Large intestine (tissue), 3 donors: Measurements from ENCODE around the gene ANKMY1. TPM values are rescaled to one million over a fixed set of nuclear protein-coding genes. Genes with fewer than 3 reads are reported as not detected.
A peak's percentile ranks its signal among the peaks of the same experiment; 100 is the strongest.

Source experiments
- DNase-seq, 2 donors: peaks; one replicate each; pipeline versions ENCODE4 v3.0.0 to v3.0.0-alpha.2; 2013
- H3K27ac ChIP-seq: one replicate; pipeline ENCODE4 v1.5.1; 2013; ENCODE audit warnings: low read length
- H3K27me3 ChIP-seq: 2 replicates; pipeline ENCODE4 v1.6.1; 2013; ENCODE audit warnings: low read length; ENCODE audit not compliant: control insufficient read depth, insufficient read depth
- H3K36me3 ChIP-seq: 2 replicates; pipeline ENCODE4 v1.6.1; 2013; ENCODE audit warnings: low read length; ENCODE audit not compliant: control insufficient read depth, insufficient read depth
- H3K4me1 ChIP-seq: one replicate; pipeline ENCODE4 v1.6.1; 2013; ENCODE audit warnings: low read length; ENCODE audit not compliant: control insufficient read depth, insufficient read depth
- H3K4me3 ChIP-seq: one replicate; pipeline ENCODE4 v1.5.1; 2013; ENCODE audit warnings: low read length
- H3K9me3 ChIP-seq: one replicate; pipeline ENCODE4 v1.6.1; 2013; ENCODE audit warnings: mild to moderate bottlenecking, low read depth, low read length, moderate library complexity; ENCODE audit not compliant: control insufficient read depth
- WGBS: methylation state at CpG from one replicate; pipeline ENCODE4 v1.1.5; 2013; ENCODE audit warnings: low lambda C conversion rate; ENCODE audit not compliant: insufficient coverage; 5-methylcytosine and 5-hydroxymethylcytosine counted together
- polyA plus RNA-seq: library from polyadenylated mRNA; unstranded; fragments of 120-200 nt; gene quantifications from one replicate; pipeline ENCODE4 v1.2.1, GENCODE V29; 2013

ANKMY1 gene
- polyA plus RNA-seq, 1 donor: 14.0 TPM

- DNase-seq: peak; percentile 92 to 93
- Histone ChIP-seq H3K4me1 (peaks cover 33% of the 10 kb centered on the region), H3K9me3 (peaks cover 3% of the 10 kb centered on the region), H3K27ac (peak overlapping the region; percentile 88), H3K27me3 (no peaks in the 10 kb centered on the region), H3K36me3 (peaks cover 43% of the 10 kb centered on the region), H3K4me3 (no peak overlapping the region)
- no CpG with 5 or more reads among the region's 27 CpGs for WGBS
Observed at GRCh38 chr2:240579771-240580614, 22.2 kb upstream of the ANKMY1 start.

- WGBS: no CpG with 5 or more reads among the region's 12 CpGs
- peak overlapping the region; percentile 88 for H3K27ac ChIP-seq
- peaks cover 50% of the 10 kb centered on the region for H3K36me3 ChIP-seq
- H3K4me1 ChIP-seq: peaks cover 28% of the 10 kb centered on the region
- no peak overlapping the region for H3K4me3 ChIP-seq
- H3K9me3 ChIP-seq: peaks cover 3% of the 10 kb centered on the region
- no peaks in the 10 kb centered on the region for H3K27me3 ChIP-seq
- DNase-seq: no peak
Observed at GRCh38 chr2:240579071-240579762, 21.4 kb upstream of the ANKMY1 start.

GRCh38 chr2:240578488-240578887 is 20.7 kb upstream of the ANKMY1 start:
- no CpG with 5 or more reads among the region's 8 CpGs for WGBS
- peaks cover 52% of the 10 kb centered on the region for H3K36me3 ChIP-seq

GRCh38 chr2:240578110-240578450 is 20.3 kb upstream of the ANKMY1 start:
- no peak for DNase-seq
- H3K27ac ChIP-seq: peak overlapping the region; percentile 88
- H3K4me1 ChIP-seq: peaks cover 28% of the 10 kb centered on the region
- no CpG with 5 or more reads among the region's 9 CpGs for WGBS
- H3K27me3 ChIP-seq: no peaks in the 10 kb centered on the region
- no peak overlapping the region for H3K4me3 ChIP-seq
- H3K9me3 ChIP-seq: peaks cover 3% of the 10 kb centered on the region
- H3K36me3 ChIP-seq: peaks cover 56% of the 10 kb centered on the region

More at GRCh38 chr2:240578488-240578887, 20.7 kb upstream of the ANKMY1 start:
- DNase-seq: no peak
- Histone ChIP-seq H3K27me3 (no peaks in the 10 kb centered on the region), H3K9me3 (peaks cover 3% of the 10 kb centered on the region), H3K4me3 (no peak overlapping the region), H3K27ac (peak overlapping the region; percentile 88), H3K4me1 (peaks cover 28% of the 10 kb centered on the region)

GRCh38 chr2:240577281-240578109 is 19.7 kb upstream of the ANKMY1 start:
- Histone ChIP-seq H3K9me3 (peaks cover 3% of the 10 kb centered on the region), H3K4me1 (peaks cover 28% of the 10 kb centered on the region), H3K4me3 (no peak overlapping the region), H3K27me3 (no peaks in the 10 kb centered on the region), H3K27ac (no peak overlapping the region), H3K36me3 (peaks cover 60% of the 10 kb centered on the region)
- no peak for DNase-seq
- WGBS: no CpG with 5 or more reads among the region's 26 CpGs

GRCh38 chr2:240576436-240577205 is 18.8 kb upstream of the ANKMY1 start:
- peaks cover 3% of the 10 kb centered on the region for H3K9me3 ChIP-seq
- WGBS: no CpG with 5 or more reads among the region's 32 CpGs
- peaks cover 62% of the 10 kb centered on the region for H3K36me3 ChIP-seq
- no peak overlapping the region for H3K4me3 ChIP-seq
- no peak overlapping the region for H3K27ac ChIP-seq
- peaks cover 28% of the 10 kb centered on the region for H3K4me1 ChIP-seq
- no peaks in the 10 kb centered on the region for H3K27me3 ChIP-seq
- no peak for DNase-seq

GRCh38 chr2:240576036-240576435 is 18.2 kb upstream of the ANKMY1 start:
- no CpG with 5 or more reads among the region's 6 CpGs for WGBS

GRCh38 chr2:240575101-240575965 is 17.5 kb upstream of the ANKMY1 start:
- Histone ChIP-seq H3K4me1 (peaks cover 23% of the 10 kb centered on the region), H3K27me3 (no peaks in the 10 kb centered on the region), H3K36me3 (peaks cover 62% of the 10 kb centered on the region), H3K9me3 (no peaks in the 10 kb centered on the region), H3K27ac (no peak overlapping the region), H3K4me3 (no peak overlapping the region)
- WGBS: no CpG with 5 or more reads among the region's 23 CpGs
- peak in 1 of 2 donors; percentile 35 for DNase-seq

More at GRCh38 chr2:240576036-240576435, 18.2 kb upstream of the ANKMY1 start:
- no peak for DNase-seq
- no peak overlapping the region for H3K4me3 ChIP-seq
- H3K27ac ChIP-seq: no peak overlapping the region
- H3K9me3 ChIP-seq: no peaks in the 10 kb centered on the region
- peaks cover 28% of the 10 kb centered on the region for H3K4me1 ChIP-seq
- H3K27me3 ChIP-seq: no peaks in the 10 kb centered on the region
- H3K36me3 ChIP-seq: peaks cover 62% of the 10 kb centered on the region

GRCh38 chr2:240574386-240575100 is 16.8 kb upstream of the ANKMY1 start:
- no CpG with 5 or more reads among the region's 21 CpGs for WGBS
- H3K4me1 ChIP-seq: peaks cover 26% of the 10 kb centered on the region
- H3K9me3 ChIP-seq: no peaks in the 10 kb centered on the region
- H3K36me3 ChIP-seq: peaks cover 62% of the 10 kb centered on the region
- no peak overlapping the region for H3K4me3 ChIP-seq
- no peak for DNase-seq
- H3K27me3 ChIP-seq: no peaks in the 10 kb centered on the region
- no peak overlapping the region for H3K27ac ChIP-seq
